Peyer's patch (tissue), 4 donors: ENCODE data around the gene BICRA. TPM values are rescaled to one million over a fixed set of nuclear protein-coding genes. Genes with fewer than 3 reads are reported as not detected.
"Not testable (repeated sequence)": the region's sequence is repeated elsewhere in the genome, so short reads cannot be mapped to it uniquely, and the experiment has no call there.

Source experiments
- DNase-seq, 3 donors: peaks; one replicate each; pipeline ENCODE4 v3.0.0-alpha.2; 2017 to 2019
- H3K27ac ChIP-seq, 4 donors: fragments of 200-600 bp; sonication (generic); one replicate each; pipeline ENCODE4 v1.5.1; 2016 to 2019
- H3K27me3 ChIP-seq, 2 donors: fragments of 200-600 bp; sonication (generic); one replicate each; pipeline ENCODE4 v1.5.1; 2019
- H3K36me3 ChIP-seq, 3 donors: fragments of 200-600 bp; sonication (generic); one replicate each; pipeline ENCODE4 v1.5.1; 2016 to 2019
- H3K4me1 ChIP-seq, 4 donors: fragments of 200-600 bp; sonication (generic); one replicate each; pipeline ENCODE4 v1.5.1; 2016 to 2019
- H3K4me3 ChIP-seq, 4 donors: fragments of 200-600 bp; sonication (generic); 1 replicate in 3 of 4; 2 replicates in 1 of 4; pipeline ENCODE4 v1.5.1; 2016 to 2019; ENCODE audit warnings: mild to moderate bottlenecking in 1 of 4
- H3K9me3 ChIP-seq, 4 donors: fragments of 200-600 bp; sonication (generic); one replicate each; pipeline ENCODE4 v1.5.1; 2016 to 2019; ENCODE audit warnings: mild to moderate bottlenecking in 1 of 4
- POLR2A ChIP-seq, 2 donors: fragments of 450-650 bp; IDR thresholded peaks; one replicate each; pipeline ENCODE4 v1.5.1; 2017; ENCODE audit warnings: antibody characterized with exemption in 2 of 2, mild to moderate bottlenecking in 2 of 2, moderate library complexity in 2 of 2
- total RNA-seq, 4 donors: library from RNA; depleted of rRNA; stranded (reverse); fragments of >200 nt; gene quantifications; one replicate each; pipeline ENCODE4 v1.1.0, GENCODE V29; 2016
- TF ChIP-seq, protein P1 (sequence below), 6 experiments: fragments of 450-650 bp in 4 of 6; fragments of 200-600 bp in 2 of 6; sonication (generic) in 1 of 6; IDR thresholded peaks; one replicate each; pipeline ENCODE4 v1.5.1; 2017 to 2019; ENCODE audit warnings: antibody characterized with exemption in 6 of 6, mild to moderate bottlenecking in 3 of 6, moderate library complexity in 1 of 6

Gene BICRA
- total RNA-seq, 4 donors from 2014 or later = 8.2 to 14.9 (median 13.3) TPM

DNA sequence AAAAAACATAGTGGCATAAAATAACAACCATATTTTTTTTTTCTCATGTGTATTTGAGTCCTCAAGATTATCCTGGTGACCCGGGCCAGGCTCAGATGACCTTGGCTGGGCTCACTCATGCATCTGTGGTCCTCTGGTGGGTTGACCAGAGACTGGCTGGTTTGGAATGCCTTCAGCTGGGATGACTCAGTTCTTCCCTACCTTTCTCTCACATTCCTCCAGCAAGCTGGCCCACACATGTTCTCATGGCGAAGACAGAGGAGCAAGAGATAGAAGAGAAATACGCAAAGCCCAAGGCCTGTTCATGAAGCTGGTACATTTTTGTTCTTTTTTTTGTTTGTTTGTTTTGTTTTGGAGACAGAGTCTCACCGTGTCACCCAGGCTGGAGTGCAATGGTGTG, 21.6 kb upstream of the BICRA start:
- Histone ChIP-seq H3K9me3 (peaks cover 0 to 6% (median 2%) of the 10 kb centered on the region in 4 donors), H3K4me3 (no peak overlapping the region), H3K4me1 (no peaks in the 10 kb centered on the region), H3K36me3 (no peaks in the 10 kb centered on the region), H3K27ac (no peak overlapping the region), H3K27me3 (no peaks in the 10 kb centered on the region)
- DNase-seq = no peak
- no peak for TF ChIP-seq POLR2A (IDR thresholded peaks at IDR 0.05)
- TF ChIP-seq, protein P1, sequence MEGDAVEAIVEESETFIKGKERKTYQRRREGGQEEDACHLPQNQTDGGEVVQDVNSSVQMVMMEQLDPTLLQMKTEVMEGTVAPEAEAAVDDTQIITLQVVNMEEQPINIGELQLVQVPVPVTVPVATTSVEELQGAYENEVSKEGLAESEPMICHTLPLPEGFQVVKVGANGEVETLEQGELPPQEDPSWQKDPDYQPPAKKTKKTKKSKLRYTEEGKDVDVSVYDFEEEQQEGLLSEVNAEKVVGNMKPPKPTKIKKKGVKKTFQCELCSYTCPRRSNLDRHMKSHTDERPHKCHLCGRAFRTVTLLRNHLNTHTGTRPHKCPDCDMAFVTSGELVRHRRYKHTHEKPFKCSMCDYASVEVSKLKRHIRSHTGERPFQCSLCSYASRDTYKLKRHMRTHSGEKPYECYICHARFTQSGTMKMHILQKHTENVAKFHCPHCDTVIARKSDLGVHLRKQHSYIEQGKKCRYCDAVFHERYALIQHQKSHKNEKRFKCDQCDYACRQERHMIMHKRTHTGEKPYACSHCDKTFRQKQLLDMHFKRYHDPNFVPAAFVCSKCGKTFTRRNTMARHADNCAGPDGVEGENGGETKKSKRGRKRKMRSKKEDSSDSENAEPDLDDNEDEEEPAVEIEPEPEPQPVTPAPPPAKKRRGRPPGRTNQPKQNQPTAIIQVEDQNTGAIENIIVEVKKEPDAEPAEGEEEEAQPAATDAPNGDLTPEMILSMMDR (IDR thresholded peaks at IDR 0.05) = no peak

DNA sequence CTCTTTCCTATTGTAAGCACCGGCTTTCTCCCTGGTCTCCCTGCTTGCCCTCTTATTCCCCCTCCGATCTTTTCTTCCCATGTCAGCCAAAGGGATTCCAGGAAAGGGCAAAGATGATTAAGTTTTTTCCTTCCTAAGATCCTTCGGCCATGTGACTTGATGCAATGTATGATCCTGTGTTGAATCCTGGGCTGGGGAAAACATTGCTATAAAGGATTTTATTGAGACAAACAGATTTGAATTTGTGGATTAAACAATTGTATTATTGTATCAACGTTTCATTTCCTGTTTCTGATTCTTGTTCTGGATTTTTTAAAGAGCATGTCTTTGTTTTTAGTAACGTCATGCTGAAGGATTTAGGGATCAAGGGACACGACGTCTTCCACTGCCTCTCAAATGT, 19.1 kb upstream of the BICRA start:
- no peak for DNase-seq
- no peaks in the 10 kb centered on the region for H3K4me1 ChIP-seq
- H3K4me3 ChIP-seq = no peak overlapping the region
- no peaks in the 10 kb centered on the region for H3K27me3 ChIP-seq
- TF ChIP-seq, protein P1 (IDR thresholded peaks at IDR 0.05) = no peak
- no peak for TF ChIP-seq POLR2A (IDR thresholded peaks at IDR 0.05)
- H3K27ac ChIP-seq = no peak overlapping the region
- peaks cover 0 to 6% (median 2%) of the 10 kb centered on the region in 4 donors for H3K9me3 ChIP-seq
- no peaks in the 10 kb centered on the region for H3K36me3 ChIP-seq

DNA sequence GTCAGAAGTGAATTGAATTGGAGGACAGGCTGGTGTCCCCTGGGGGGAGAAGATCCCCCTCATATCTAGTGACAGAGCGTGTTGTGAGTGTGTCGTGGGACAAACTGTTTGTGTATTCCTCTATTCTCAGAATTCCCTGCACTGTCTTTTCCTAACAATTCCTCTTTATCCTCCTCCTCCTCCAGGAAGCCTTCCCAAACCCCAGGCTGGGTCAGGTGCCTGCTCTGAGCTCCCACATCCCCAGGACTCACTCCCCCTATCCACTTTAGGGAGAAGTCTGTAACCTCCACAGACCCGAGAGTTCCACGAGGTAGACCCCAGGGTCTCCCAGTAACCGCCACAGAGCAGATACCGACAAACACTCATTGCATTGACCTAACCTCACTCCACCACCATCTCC, 15.1 kb upstream of the BICRA start:
- no peaks in the 10 kb centered on the region for H3K4me1 ChIP-seq
- no peaks in the 10 kb centered on the region for H3K27me3 ChIP-seq
- H3K4me3 ChIP-seq = no peak overlapping the region
- no peaks in the 10 kb centered on the region for H3K36me3 ChIP-seq
- DNase-seq = no peak
- no peaks in the 10 kb centered on the region for H3K9me3 ChIP-seq
- H3K27ac ChIP-seq = no peak overlapping the region
- TF ChIP-seq POLR2A (IDR thresholded peaks at IDR 0.05) = no peak
- TF ChIP-seq, protein P1 (IDR thresholded peaks at IDR 0.05) = no peak

DNA sequence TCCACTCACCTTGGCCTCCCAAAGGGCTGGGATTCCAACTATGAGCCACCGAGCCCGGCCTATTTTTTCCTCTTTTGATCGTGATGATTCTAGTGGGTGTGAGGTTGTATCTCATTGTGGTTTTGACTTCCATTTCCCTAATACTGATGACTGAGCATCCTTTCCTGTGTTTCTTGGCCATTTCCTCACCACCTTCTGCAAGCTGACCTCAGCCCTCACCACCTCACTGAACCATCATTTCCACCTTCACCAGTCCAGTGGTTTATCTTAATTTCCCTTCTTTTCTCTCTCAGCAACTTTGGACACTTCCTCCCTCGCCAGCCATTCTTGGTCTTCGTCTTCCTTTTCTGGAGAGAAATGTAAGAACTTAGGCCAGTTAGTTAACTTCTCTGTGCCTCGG, 13.0 kb upstream of the BICRA start:
- DNase-seq = no peak
- TF ChIP-seq POLR2A (IDR thresholded peaks at IDR 0.05) = no peak
- TF ChIP-seq, protein P1 (IDR thresholded peaks at IDR 0.05) = no peak

DNA sequence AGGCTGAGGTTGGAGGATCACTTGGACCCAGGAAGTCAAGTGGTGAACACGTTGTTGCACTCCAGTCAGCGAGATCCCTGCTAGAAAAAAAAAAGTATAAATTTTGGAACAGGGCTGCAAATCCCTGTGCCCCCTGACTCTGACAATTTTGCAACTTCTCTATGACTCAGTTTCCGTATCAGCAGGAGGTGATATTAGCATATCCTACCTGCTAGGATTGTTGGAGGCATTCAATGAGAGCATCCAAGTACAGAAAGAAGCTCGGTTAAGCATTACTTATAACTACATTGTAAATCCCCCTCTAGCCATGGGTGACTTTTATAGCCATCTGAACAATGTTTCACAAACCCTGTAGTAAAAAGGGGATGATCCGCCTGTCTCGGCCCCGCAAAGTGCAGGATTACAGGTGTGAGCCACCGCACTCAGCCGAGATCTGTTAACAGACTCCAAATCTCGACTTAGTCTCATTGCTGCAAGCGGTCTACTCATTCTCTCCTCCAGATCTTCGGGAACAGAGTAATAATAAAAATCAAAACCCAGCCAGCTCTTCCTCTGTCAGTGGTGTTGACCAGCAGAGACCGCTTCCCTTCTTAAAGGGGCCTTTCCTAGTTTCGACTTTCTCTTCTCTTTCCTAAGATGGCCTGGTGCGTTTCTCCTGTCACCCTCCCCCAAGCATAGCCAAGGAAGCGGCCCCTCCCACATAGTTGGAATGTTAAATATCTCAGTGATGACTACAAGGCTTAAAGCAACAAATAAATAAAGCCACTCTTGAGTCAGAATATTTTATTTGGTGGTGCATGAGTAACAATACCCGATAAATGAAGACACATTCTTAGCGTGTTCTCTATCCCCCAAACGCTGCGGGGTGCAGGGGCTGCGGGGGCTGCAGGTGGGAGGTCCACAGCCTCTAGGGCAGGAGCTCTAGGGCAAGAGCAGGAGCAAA, 10.3 kb upstream of the BICRA start:
- DNase-seq = peak in 1 of 3 donors; percentile 65
- no peaks in the 10 kb centered on the region for H3K9me3 ChIP-seq
- peak overlapping the region in 2 of 4 donors; percentile 69 to 87 for H3K27ac ChIP-seq
- peaks cover 0 to 21% (median 0%) of the 10 kb centered on the region in 4 donors for H3K4me1 ChIP-seq
- H3K4me3 ChIP-seq = peak overlapping the region in 2 of 4 donors; percentile 23 to 35
- no peaks in the 10 kb centered on the region for H3K27me3 ChIP-seq
- TF ChIP-seq, protein P1 (IDR thresholded peaks at IDR 0.05) = no peak
- TF ChIP-seq POLR2A (IDR thresholded peaks at IDR 0.05) = no peak
- H3K36me3 ChIP-seq = no peaks in the 10 kb centered on the region

More for the DNA sequence above, 13.0 kb upstream of the BICRA start:
- Histone ChIP-seq H3K4me1 (peaks cover 0 to 12% (median 0%) of the 10 kb centered on the region in 4 donors), H3K9me3 (no peaks in the 10 kb centered on the region), H3K27me3 (no peaks in the 10 kb centered on the region), H3K27ac (no peak overlapping the region), H3K36me3 (no peaks in the 10 kb centered on the region), H3K4me3 (no peak overlapping the region)

DNA sequence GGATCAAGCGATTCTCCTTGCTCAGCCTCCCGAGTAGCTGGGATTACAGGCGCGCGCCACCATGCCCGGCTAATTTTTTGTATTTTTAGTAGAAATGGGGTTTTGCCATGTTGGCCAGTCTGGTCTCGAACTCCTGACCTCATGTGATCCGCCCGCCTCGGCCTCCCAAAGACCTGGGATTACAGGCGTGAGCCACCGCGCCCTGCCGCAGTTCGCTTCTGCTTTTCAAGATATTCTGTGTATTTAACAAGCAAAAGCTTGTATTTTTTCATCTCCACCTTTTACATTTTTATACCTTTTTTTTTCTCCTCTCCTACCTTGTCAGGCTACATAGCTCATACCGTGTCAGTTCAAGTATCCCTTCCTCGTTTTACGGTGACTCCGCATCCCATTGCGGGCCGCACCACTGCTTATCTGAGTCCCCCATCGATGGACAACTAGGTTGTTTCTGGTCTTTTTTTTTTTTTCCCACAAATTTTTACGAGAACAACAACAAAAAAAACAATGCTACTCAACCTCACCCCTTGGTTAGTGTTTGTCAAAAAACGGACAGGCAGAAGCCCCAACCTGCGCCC, 9.2 kb upstream of the BICRA start:
- peak overlapping the region; percentile 32 to 62 (median 54) for H3K4me3 ChIP-seq
- H3K9me3 ChIP-seq, H3K36me3 ChIP-seq, DNase-seq, H3K27me3 ChIP-seq: not testable (repeated sequence)
- H3K27ac ChIP-seq = peak overlapping the region; percentile 62 to 93 (median 86)
- H3K4me1 ChIP-seq = peaks cover 0 to 21% (median 0%) of the 10 kb centered on the region in 4 donors
